Smooth muscle cell (in vitro differentiated cells): Measurements from ENCODE around the gene HTRA1. TPM values are rescaled to one million over a fixed set of nuclear protein-coding genes. Genes with fewer than 3 reads are reported as not detected.

Source experiments
- DNase-seq: peaks from one replicate; lab custom pipeline; 2025; ENCODE audit not compliant: unreplicated experiment; lab: John Stamatoyannopoulos, UW
- H2AFZ ChIP-seq: fragments of 200-600 bp; sonication (generic); 2 replicates; pipeline ENCODE4 v1.6.0; 2016; ENCODE audit warnings: antibody characterized with exemption, low read depth, mild to moderate bottlenecking
- H3F3A ChIP-seq: fragments of 200-600 bp; sonication (generic); 2 replicates; pipeline ENCODE4 v1.6.0; 2017; ENCODE audit warnings: antibody characterized with exemption, low read depth
- H3K27ac ChIP-seq: fragments of 200-600 bp; sonication (generic); 2 replicates; pipeline ENCODE4 v1.5.1; 2016; ENCODE audit warnings: low read depth, mild to moderate bottlenecking
- H3K27me3 ChIP-seq: fragments of 200-600 bp; sonication (generic); 2 replicates; pipeline ENCODE4 v1.6.1; 2016; ENCODE audit warnings: low read depth, mild to moderate bottlenecking
- H3K36me3 ChIP-seq: fragments of 200-600 bp; sonication (generic); 2 replicates; pipeline ENCODE4 v1.5.1; 2016; ENCODE audit warnings: low read depth
- H3K4me1 ChIP-seq: fragments of 200-600 bp; sonication (generic); 2 replicates; pipeline ENCODE4 v1.5.1; 2016; ENCODE audit warnings: low read depth
- H3K4me2 ChIP-seq: fragments of 200-600 bp; sonication (generic); 2 replicates; pipeline ENCODE4 v1.6.0; 2016; ENCODE audit warnings: mild to moderate bottlenecking
- H3K4me3 ChIP-seq: fragments of 200-600 bp; sonication (generic); 2 replicates; pipeline ENCODE4 v1.5.1; 2016; ENCODE audit warnings: mild to moderate bottlenecking
- H3K79me2 ChIP-seq: fragments of 200-600 bp; sonication (generic); 2 replicates; pipeline ENCODE4 v1.6.0; 2016; ENCODE audit warnings: low read depth, mild to moderate bottlenecking
- H3K9ac ChIP-seq: fragments of 200-600 bp; sonication (generic); 2 replicates; pipeline ENCODE4 v1.6.0; 2016; ENCODE audit warnings: low read depth
- H3K9me3 ChIP-seq: fragments of 200-600 bp; sonication (generic); replicated peaks from 2 replicates; pipeline ENCODE4 v1.5.1; 2016; ENCODE audit warnings: low read depth
- H4K20me1 ChIP-seq: fragments of 200-600 bp; sonication (generic); 2 replicates; pipeline ENCODE4 v1.6.0; 2016; ENCODE audit warnings: low read depth
- CTCF ChIP-seq: fragments of 200-600 bp; sonication (generic); IDR thresholded peaks from 2 replicates; pipeline ENCODE4 v1.5.1; 2017; ENCODE audit warnings: borderline replicate concordance, mild to moderate bottlenecking, antibody characterized with exemption; ENCODE audit not compliant: insufficient read depth, poor library complexity, severe bottlenecking
- WGBS: methylation state at CpG from one replicate; pipeline ENCODE4 v1.1.7; 2016; ENCODE audit warnings: low lambda C conversion rate; 5-methylcytosine and 5-hydroxymethylcytosine counted together
- polyA plus RNA-seq: library from polyadenylated mRNA; unstranded; fragments of >200 nt; fragmentation: Nextera tagmentation; extraction: Ambion mirVana; gene quantifications from 2 replicates; pipeline ENCODE4 v1.2.1, GENCODE V29; 2016
- total RNA-seq: library from RNA; depleted of rRNA; stranded (reverse); fragments of >200 nt; gene quantifications from 2 replicates; pipeline ENCODE4 v1.2.3, GENCODE V29; 2014

Gene HTRA1
- total and polyA plus RNA-seq, 2 experiments from 2014 or later = 175 to 257 TPM

- no peaks in the 10 kb centered on the region for H3K79me2 ChIP-seq
- no peaks in the 10 kb centered on the region for H3K36me3 ChIP-seq
- no peaks in the 10 kb centered on the region for H3K4me1 ChIP-seq
- H3K4me2 ChIP-seq = no peak overlapping the region
- H3K27ac ChIP-seq = no peak overlapping the region
- DNase-seq = no peak
- no peaks in the 10 kb centered on the region for H4K20me1 ChIP-seq
- no peaks in the 10 kb centered on the region for H3K27me3 ChIP-seq
- 97% methylated on average over 5 of the region's 5 CpGs for WGBS
- no peak overlapping the region for H2AFZ ChIP-seq
- no peaks in the 10 kb centered on the region for H3K9me3 ChIP-seq
- no peak for TF ChIP-seq CTCF
- H3F3A ChIP-seq = no peaks in the 10 kb centered on the region
- no peak overlapping the region for H3K9ac ChIP-seq
- H3K4me3 ChIP-seq = no peak overlapping the region
Observed at GRCh38 chr10:122505011-122505410, 43.7 kb downstream of the HTRA1 start.

GRCh38 chr10:122505885-122506645 lies 44.7 kb downstream of the HTRA1 start:
- H3K36me3 ChIP-seq = no peaks in the 10 kb centered on the region
- TF ChIP-seq CTCF = no peak
- no peak overlapping the region for H3K9ac ChIP-seq
- no peaks in the 10 kb centered on the region for H3K9me3 ChIP-seq
- H3K27me3 ChIP-seq = no peaks in the 10 kb centered on the region
- no peak overlapping the region for H3K4me3 ChIP-seq
- no peak overlapping the region for H3K4me2 ChIP-seq
- H3F3A ChIP-seq = no peaks in the 10 kb centered on the region
- H3K4me1 ChIP-seq = no peaks in the 10 kb centered on the region
- H3K27ac ChIP-seq = no peak overlapping the region
- H2AFZ ChIP-seq = no peak overlapping the region
- WGBS = 94% methylated on average over 15 of the region's 15 CpGs
- no peaks in the 10 kb centered on the region for H3K79me2 ChIP-seq
- DNase-seq = no peak
- H4K20me1 ChIP-seq = no peaks in the 10 kb centered on the region

DNA sequence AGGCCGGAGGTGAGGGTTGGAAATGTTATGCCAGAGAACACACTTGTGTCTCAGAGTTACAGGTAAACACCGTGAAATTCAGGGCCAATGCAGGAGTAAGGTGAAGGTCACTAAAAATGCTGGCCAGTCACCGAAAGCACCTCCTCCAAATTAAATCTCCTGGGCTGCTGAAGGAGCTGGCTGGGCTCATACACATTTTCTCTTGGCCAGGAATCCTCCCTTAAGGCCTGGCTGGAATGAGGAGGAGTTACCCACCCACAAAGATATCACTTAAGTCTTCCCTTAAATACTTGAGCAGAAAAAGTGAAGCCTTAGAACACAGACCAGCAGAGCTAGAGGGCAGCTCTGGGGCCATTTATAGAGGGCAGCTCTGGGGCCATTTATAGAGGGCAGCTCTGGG lies 46.3 kb downstream of the HTRA1 start:
- no peaks in the 10 kb centered on the region for H3K4me1 ChIP-seq
- no peak overlapping the region for H2AFZ ChIP-seq
- no peak overlapping the region for H3K4me2 ChIP-seq
- no peak for DNase-seq
- H3K9ac ChIP-seq = no peak overlapping the region
- H3K27me3 ChIP-seq = no peaks in the 10 kb centered on the region
- TF ChIP-seq CTCF = no peak
- no peaks in the 10 kb centered on the region for H4K20me1 ChIP-seq
- no peaks in the 10 kb centered on the region for H3K79me2 ChIP-seq
- no peaks in the 10 kb centered on the region for H3K9me3 ChIP-seq
- no peaks in the 10 kb centered on the region for H3F3A ChIP-seq
- 85% methylated on average over 3 of the region's 3 CpGs for WGBS
- no peak overlapping the region for H3K4me3 ChIP-seq
- no peak overlapping the region for H3K27ac ChIP-seq
- H3K36me3 ChIP-seq = no peaks in the 10 kb centered on the region

GRCh38 chr10:122508021-122508420 lies 46.7 kb downstream of the HTRA1 start:
- TF ChIP-seq CTCF = no peak
- no peaks in the 10 kb centered on the region for H3K9me3 ChIP-seq
- no peaks in the 10 kb centered on the region for H3K4me1 ChIP-seq
- DNase-seq = no peak
- no peaks in the 10 kb centered on the region for H3K27me3 ChIP-seq
- H2AFZ ChIP-seq = no peak overlapping the region
- WGBS = 89% methylated on average over 5 of the region's 5 CpGs
- H3K27ac ChIP-seq = no peak overlapping the region
- H3K4me2 ChIP-seq = no peak overlapping the region
- no peak overlapping the region for H3K4me3 ChIP-seq
- H3K79me2 ChIP-seq = no peaks in the 10 kb centered on the region
- H3K36me3 ChIP-seq = no peaks in the 10 kb centered on the region
- H4K20me1 ChIP-seq = no peaks in the 10 kb centered on the region
- no peaks in the 10 kb centered on the region for H3F3A ChIP-seq
- no peak overlapping the region for H3K9ac ChIP-seq
